Germinal center (tissue), 1 donor: ENCODE measurements around the gene JAKMIP1.

Experiments
- DNase-seq: peaks from one replicate; pipeline ENCODE4 v3.0.0; 2012; ENCODE audit warnings: mixed read lengths, low spot score

JAKMIP1 gene

DNA sequence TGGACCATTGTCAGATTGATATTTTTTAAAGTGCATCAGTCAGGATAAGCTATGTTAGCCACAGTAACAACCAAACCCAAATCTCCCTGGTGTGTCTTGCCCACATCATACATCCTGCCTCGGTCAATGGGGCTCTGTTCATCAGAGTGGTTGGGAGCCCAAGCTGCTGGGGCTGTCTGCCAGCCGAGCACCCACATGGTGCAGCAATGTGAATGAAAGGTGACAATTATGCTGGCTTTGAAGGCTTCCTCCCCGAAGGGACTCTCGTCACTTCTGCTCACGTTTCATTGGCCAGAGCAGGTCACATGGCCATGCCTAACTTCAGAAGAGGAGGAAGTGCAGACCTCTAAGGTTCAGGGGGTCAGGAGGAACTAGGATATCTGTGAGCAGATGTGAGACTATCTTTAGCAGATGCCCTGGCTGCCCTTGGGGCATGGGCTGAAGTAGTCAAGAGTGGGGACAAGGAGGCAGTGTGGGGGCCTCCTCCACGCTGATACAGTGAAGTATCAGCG is 1.3 kb upstream of the JAKMIP1 start:
- peak; percentile 38 for DNase-seq

DNA sequence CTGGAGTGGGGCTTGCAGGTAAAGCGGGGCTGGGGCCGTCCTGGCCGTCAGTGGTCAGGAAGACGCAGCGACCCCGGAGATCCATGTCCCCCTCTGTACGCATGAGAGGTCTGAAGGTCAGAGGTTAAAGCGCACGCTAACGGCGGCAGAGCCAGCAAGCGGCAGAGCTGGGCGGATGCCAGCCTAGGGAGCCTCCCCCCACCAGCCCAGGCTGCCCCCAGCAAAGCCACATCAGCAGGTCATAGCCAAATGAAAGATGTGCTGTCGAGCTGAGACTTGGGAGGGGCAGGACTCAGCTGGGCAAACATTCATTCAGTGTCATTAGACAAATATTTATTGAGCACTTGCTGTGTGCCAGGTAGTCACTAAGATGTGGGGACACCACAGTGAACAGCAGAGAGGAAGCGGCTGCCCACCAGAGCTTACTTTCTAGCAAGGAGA is 593 bp upstream of the JAKMIP1 start:
- no peak for DNase-seq

DNA sequence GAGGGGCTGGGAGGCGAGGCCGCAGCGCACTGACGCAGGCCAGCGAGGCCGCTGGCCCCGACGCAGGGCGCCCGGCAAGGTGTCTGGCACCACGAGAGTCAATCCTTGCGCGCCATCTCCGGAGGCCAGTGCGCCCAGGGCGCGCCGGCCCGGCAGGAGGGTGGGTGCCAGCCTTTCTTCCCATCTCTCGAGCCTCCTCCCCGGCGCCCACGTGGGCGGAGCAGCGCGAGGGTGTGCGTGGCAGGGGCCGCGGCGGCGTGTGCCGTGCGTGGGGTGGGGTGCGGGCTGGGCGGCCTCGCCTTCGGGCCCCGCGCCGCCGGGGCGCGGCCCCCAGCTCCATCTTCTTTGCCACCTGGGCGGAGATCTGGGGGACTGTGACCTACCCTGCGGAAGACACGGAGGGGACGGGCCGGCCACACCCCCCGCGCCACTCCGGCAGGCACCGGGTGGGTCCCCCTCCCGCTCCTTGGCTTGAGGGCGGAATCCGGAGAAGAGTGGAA is 877 bp downstream of the JAKMIP1 start:
- peak; percentile 14 for DNase-seq

DNA sequence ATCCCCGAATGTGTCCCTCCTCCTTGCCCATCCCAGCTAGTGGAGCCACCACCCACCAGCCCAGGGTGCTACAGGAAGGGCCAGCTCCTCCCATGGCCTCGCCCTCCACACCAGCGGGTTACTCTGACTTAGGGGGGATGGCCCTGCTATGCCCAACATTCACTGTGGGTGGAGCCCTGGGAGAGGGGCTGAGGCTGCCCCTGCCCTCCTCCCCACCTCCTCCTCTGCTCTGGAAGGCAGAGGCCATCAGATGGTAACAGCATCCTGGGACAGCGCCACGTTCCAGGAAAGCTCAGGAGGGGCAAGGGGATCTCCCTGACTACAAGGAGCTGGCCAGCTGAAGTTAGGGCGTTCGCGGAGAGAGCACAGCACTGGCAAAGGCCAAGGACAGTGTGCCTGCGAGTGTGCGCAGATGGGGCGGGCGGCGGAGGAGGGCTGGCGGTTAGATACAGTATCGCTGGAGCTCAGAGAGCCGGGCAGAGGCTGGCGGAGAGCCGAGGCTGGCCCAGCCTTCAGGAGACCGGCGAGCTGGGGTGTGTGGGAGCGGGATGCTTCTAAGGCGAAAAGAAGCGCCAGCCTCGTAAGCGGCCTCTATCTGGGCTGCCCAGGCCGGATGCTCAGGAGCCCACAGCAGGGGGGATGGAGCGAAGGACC is 1.5 kb downstream of the JAKMIP1 start:
- no peak for DNase-seq

DNA sequence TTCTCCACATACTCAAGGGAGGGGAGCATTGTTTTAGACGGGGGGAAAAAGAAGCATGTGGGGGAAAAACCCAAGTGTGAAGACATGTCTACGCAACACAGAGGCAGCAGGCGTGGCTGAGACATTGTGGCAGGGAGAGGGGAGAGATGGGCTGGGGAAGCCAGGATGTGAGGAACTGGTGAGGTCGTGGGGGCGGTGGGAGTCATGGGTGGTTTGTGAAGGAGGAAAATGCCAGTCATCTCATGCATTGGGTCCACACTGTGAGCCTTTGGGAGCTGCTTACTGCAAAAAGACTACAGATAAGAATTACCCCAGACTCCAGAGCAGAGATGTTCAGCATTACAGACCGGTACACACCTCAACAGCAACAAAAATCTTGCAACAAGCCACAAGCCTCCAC is 2.1 kb downstream of the JAKMIP1 start:
- DNase-seq: no peak

DNA sequence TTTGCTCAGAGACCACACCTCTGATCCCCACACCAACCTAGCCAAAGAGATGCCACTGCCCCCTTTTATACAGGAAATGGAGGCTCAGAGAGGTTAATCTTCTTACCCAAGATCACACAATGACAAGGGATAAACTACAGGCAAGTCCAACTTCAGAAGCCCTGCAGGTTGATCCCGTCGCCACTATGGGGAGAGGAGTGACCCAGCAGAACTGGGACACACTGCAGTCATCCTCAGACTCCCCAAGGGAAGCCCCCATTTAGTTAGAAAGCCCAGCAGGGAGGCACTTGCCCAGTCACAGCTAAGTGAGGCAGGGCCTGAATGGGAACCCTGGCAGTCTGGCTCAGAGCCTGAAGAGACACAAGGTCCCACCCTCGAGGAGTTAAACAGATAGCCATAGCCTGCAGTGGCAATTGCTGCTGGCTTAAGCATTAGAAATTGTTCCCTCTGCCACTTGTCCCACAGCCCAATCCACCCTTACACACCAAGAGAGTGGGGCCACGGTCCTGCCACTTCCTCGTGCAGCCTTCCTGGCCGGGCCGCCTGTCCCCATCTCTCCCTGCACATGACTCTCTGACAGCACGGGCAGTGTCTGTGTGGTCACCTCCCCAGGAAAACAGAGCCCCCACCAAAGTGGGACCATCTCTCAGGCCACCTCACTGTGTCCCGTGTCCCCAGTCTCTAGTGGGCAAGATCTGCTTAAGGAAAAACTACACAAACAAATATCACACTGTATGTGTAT is 2.7 kb downstream of the JAKMIP1 start:
- DNase-seq: no peak

DNA sequence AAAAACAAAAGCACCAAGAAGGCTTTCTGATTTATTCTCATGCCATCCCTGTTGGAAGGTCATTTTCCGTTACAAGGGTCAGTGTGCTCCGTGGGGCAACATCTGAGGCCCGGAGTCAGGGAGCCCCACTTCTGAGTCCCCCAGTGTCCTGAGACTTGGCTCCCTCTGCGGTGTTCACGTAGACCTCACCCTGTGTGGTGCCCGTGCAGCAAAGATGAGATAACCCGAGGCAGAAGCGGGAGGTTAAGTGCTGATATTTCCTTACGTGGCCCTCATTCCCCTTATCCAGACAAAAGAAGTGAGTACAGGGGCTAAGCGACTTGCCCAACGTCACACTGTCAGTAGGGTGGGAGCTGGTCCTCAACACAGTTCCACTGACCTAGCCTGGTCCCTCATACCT is 3.5 kb downstream of the JAKMIP1 start:
- no peak for DNase-seq

DNA sequence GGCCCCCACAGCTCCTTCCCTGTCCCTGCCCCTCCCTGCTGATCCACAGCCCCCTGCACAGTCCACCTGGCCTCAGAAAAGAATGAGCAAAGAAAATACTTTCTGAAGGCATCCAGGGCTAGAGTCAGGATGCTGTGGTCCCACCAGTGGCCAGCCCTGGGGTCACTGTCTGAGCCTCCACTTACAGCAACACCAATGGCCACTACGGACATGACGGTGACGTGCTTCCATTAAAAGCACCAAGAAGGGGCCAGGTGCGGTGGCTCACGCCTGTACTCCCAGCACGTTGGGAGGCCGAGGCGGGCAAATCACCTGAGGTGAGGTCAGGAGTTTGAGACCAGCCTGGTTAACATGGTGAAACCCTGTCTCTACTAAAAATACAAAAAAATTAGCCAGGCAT is 4.0 kb downstream of the JAKMIP1 start:
- DNase-seq: no peak

DNA sequence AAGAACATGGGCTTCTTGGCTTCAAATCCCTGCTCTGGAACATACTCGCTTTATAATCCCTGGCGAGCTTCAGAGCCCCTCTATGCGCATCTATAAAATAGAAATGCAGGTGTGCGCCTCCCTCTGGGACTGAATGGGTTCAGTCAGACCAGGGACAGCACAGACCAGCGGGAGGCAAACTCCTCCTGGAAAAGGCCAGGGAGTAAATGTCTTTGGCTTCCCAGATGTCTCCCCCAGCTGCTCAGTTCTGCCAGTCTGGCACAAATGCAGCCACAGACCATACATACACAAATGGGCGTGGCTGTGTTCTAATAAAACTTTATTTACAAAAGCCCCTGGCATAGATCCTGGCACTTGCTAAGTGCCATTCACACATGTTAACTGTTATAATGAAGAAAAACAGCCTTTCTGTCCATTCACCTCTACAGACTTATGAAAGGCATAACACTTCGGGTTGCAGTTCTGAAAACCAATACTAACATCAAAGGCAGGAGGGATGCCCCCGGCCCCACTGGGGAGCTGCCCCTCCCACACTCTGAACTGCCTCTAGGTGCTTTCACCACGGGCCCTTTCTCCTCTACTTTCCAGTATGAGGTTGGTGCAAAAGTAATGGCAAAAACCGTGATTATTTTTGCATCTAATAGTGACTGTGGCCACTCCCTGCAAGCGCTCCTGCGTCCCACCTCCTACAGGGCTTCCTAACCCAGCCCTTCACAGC is 4.6 kb downstream of the JAKMIP1 start:
- DNase-seq: no peak

DNA sequence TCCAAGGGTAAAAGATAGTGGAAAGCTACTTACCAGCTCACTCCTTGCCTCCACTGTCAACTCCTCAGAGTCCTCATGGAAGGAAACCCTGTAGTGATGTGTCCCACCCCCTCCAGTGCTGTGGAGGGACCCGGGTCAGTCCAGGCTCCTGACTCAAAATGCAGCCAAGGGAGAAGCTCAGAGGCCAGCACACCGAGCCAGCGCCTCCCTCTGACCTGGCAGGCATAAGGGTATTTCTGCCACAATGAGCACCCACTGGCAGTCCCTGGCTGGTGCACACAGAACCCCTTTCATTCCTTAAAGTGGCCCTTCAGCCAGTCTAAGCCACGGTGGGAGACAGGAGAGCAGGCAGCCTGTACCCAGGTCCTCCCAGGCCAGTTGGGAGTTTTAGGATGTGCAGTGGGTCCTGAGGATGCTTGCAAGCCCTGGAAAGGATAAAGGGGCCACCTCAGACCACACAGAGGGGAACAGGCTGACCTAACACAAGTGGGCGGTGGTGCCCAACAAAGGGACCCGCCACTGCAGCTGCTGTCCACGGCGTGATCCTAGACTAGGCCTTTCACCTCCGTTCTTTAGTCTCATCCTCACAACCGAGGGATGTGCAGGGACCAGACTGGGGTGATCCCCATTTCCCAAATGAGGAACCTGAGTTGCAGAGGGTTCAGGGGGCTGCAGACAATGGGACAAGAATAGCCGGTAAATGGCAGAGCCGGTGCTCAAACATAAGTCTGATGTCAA is 5.7 kb downstream of the JAKMIP1 start:
- DNase-seq: no peak

DNA sequence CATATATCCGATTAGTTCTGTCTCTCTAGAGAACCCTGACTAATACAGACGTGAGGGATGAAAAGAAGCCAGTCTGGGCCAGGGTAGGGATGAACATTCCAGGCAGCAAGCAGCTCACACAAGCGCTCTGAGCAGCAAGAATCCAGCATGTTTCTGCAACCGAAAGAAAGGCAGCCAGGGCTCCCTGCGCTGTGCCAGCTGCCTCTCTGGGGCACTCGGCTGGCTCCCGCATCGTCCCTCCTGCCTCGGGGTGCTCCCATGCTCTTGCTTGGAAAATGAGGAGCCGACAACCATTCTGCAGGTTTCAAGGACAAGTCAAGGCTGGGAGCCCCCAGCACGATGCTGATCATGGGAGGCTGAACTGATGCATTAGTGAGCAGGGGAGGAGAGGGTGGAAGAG is 7.0 kb downstream of the JAKMIP1 start:
- no peak for DNase-seq

DNA sequence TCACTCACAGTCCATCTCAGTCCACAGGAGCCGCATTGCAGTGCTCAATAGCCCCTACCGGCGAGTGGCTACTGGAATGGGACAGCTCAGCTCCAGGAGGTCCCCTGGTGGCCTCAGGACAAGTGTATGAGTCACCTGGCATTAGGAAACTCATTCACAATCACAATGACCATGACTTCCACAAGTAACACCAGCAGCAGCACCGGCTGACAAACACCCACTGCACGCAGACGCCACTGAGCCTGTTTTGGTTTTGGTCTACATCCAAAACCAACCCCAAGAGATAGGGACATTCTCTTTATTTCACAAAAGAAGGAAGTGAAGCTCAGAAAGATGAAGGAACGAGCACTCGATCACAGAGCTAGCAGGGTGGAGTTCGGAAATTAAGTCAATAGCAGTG is 8.1 kb downstream of the JAKMIP1 start:
- DNase-seq: no peak

DNA sequence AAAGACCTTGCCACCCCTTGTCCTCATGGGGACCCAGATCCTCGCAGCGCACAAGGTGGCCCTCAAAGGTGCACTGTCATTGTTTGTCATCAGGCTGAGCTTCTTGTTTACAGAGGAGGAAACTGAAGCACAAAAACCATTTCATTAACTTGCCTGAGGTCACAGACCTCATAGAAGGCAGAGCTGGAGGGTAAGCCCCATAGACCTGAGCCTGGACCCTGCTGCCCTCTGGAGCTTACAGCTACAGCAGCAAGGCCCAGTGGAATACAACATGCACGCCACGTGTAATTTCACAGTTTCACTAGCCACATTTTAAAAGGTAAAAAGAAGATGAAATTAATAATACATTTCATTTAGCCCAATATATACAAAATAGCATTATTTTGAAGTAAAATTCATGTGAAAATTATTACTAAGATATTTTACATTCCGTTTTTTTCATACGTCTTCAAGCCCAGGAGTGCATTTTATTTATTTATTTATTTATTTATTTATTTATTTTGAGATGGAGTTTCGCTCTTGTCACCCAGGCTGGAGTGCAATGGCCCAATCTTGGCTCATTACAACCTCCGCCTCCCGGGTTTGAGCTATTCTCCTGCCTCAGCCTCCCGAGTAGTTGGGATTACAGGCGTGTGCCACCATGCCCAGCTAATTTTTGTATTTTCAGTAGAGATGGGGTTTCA is 8.8 kb downstream of the JAKMIP1 start:
- no peak for DNase-seq

DNA sequence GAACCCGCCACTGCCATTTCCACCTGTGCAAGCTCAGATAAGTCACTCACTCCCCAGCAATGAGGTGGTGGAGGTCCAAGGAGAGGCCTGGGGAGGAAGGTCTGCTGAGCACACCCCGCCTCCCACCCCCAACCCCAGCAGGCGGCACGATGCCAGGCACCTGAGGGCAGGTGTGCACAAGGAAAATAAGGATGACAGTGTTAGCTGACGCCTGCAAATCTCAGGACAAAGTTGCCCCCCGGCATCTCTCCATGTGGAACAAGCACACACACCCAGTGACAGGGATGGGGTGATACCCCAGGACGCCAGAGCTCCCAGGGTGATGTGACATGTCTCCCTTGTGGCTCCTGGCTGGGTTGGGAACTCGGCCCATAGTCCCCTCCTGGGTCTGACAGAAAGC is 9.9 kb downstream of the JAKMIP1 start:
- DNase-seq: no peak

DNA sequence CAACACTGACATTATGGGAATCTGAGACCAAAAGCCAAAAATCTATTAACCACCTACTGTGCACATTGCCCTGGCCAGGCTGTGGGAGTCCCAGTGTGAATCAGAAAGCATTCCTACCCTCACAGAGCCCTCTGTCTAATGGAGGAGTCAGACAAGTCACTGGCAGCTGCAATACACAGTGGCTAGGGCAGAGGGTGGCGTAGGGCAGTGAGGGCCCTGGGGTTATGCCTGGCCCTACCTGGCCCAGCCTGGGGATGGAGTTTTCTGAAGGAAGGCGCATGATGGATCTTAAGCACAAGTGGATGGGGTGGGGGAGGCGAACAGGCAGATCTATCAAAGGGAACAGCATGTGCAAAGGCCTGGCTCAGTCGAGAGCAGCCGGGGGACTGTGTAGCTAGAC is 10.8 kb downstream of the JAKMIP1 start:
- DNase-seq: no peak

DNA sequence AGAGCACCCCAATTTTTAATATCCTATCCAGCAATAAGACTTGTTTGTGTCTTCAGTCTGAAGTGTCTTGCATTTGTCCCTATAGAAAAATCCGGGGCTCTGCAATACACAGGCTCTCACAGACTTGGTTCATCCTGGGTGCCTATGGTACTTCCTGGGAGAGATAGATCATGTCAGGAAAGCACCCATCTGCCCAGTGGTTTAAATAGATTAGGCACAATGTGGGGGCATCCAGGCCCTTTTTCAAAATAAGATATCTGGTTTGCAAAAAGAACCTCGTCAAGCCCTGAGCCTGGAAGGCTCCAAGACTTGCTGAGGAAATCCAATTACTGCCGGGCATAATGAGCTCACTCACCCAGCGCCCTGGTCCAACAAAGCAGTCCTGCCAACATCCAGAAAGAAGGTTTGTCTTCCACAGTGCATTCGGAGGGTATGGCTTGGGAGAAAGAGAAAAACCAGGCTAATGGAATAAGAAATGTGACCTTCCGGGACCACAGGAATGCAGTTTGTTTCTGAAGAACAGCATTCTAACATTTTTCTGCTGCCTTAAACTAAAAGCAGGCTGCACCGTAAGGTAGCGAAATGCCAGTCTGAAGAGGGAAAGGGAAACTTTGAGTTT is 11.6 kb downstream of the JAKMIP1 start:
- DNase-seq: no peak

DNA sequence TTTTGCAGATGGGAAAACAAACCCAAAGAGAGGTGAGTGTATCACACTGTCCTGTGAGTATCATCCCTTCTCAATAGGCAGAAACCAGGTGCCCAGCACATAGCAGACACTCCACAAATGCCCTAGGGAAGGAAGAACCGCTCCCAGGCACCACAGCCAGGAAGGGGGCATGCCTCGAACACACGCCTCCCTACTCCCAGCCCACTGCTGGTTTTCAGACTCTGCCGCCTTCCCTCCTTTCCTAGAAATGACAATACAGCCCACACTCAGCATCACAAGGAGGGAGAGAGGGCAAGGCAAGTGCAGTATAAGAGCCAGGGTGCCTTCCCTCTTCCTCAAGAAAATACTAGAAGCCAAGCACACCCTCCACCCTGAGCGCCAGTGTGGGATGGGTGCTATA is 16.2 kb downstream of the JAKMIP1 start:
- DNase-seq: no peak

DNA sequence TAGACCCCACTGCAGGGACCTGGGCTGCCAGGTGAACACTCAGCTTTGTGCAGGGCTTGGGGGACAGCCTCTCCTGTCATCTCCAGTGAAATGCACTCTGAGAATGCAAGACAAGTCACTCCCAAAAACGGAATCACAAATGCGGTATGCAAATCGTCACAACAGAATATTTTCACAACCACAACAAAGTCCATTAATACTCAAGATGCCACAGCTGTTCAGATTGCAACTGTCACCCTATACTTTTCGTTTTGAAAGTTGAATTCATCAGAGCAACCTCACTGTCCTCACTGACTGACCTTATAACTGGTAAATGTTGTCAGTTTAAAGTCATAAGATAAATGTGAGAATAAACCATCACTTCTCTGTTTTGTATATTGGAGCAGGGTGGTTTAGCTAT is 16.6 kb downstream of the JAKMIP1 start:
- DNase-seq: no peak

DNA sequence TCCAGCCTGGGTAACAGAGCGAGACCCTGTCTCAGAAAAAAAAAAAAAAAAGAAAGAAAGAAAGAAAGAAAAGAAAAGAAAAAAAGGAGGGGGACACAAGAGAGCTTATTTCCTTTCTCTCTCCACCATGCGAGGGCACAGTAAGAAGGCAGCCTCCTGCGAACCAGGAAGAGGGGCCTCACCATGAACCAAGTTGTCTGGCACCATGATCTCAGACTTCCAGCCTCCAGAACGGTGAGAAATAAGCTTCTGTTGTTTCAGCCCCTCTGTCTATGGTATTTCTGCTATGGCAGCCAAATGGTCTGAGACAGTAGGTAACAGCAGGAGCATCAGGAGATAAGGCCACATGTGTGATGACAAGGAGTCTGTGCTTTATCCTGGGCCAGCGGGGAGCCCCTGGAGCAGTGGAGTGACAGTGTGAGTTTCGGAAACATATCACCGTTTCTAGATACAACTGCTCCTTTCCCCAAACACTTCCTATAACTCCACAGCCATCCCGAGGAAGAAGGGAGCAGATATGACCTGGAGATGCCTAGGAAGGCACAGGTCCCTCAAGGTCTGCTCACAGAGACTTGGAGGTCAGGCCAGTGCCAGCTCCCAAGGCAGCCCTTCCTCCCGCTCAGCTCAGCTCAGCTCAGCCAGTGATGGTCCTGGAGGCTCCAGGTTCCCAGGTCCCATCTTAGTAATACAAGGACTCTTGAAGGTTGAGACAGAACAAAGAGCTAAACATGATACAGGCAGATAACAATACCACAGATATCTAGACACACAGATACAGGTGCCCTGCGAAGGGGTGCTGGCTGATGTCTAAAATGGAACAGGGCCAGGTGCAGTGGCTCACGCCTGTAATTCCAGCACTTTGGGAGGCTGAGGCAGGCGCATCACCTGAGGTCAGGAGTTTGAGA is 17.7 kb downstream of the JAKMIP1 start:
- DNase-seq: no peak
